SJCRH30 (cell line): Measurements from ENCODE around the gene VIM. TPM values are rescaled to one million over a fixed set of nuclear protein-coding genes. Genes with fewer than 3 reads are reported as not detected.

ENCODE experiments used
- DNase-seq, 2 experiments: peaks; one replicate each; pipeline ENCODE4 v3.0.0-alpha.2; 2015 to 2020
- H3K27ac ChIP-seq: fragments of 250-450 bp; sonication (Bioruptor Pico); 2 replicates; pipeline ENCODE4 v1.5.1; 2020; ENCODE audit warnings: mild to moderate bottlenecking, moderate library complexity
- H3K27me3 ChIP-seq: fragments of 250-450 bp; sonication (Bioruptor Pico); 2 replicates; pipeline ENCODE4 v1.5.1; 2020; ENCODE audit warnings: mild to moderate bottlenecking, moderate library complexity
- H3K36me3 ChIP-seq: fragments of 250-450 bp; sonication (Bioruptor Pico); 2 replicates; pipeline ENCODE4 v1.5.1; 2020; ENCODE audit warnings: mild to moderate bottlenecking, moderate library complexity
- H3K4me1 ChIP-seq: fragments of 250-450 bp; sonication (Bioruptor Pico); 2 replicates; pipeline ENCODE4 v1.5.1; 2020; ENCODE audit warnings: mild to moderate bottlenecking, moderate library complexity
- H3K4me3 ChIP-seq: fragments of 250-450 bp; sonication (Bioruptor Pico); 2 replicates; pipeline ENCODE4 v1.5.1; 2020; ENCODE audit warnings: mild to moderate bottlenecking, moderate library complexity
- H3K9me3 ChIP-seq: fragments of 250-450 bp; sonication (Bioruptor Pico); replicated peaks from 2 replicates; pipeline ENCODE4 v1.5.1; 2020; ENCODE audit warnings: mild to moderate bottlenecking, moderate library complexity
- total RNA-seq: library from RNA; depleted of rRNA; stranded (reverse); fragments of >200 nt; shearing (Covaris generic); gene quantifications from 2 replicates; pipeline ENCODE4 v1.2.3, GENCODE V29; 2014

The VIM gene
- total RNA-seq, 1 experiment from 2014 or later = 1,733 TPM

GRCh38 chr10:17200912-17201793 lies 26.9 kb upstream of the VIM start, which contains the start of gene TRDMT1:
TRDMT1 (minus strand) TSS chr10:17201672; CDS start chr10:17201634, 38 bp downstream.
- Histone ChIP-seq H3K27me3 (no peaks in the 10 kb centered on the region), H3K36me3 (no peaks in the 10 kb centered on the region), H3K4me3 (peak within 1 kb of the TSS; percentile 70), H3K4me1 (peaks cover 26% of the 10 kb centered on the region), H3K9me3 (no peaks in the 10 kb centered on the region), H3K27ac (peak within 1 kb of the TSS; percentile 88)
- DNase-seq = peak; percentile 92 to 93

GRCh38 chr10:17201794-17202116 lies 26.3 kb upstream of the VIM start:
- H3K9me3 ChIP-seq = no peaks in the 10 kb centered on the region
- H3K4me3 ChIP-seq = peak overlapping the region; percentile 70
- peaks cover 30% of the 10 kb centered on the region for H3K4me1 ChIP-seq
- no peaks in the 10 kb centered on the region for H3K36me3 ChIP-seq
- no peak for DNase-seq
- H3K27ac ChIP-seq = peak overlapping the region; percentile 88
- H3K27me3 ChIP-seq = no peaks in the 10 kb centered on the region

GRCh38 chr10:17202506-17202905 lies 25.5 kb upstream of the VIM start:
- no peak overlapping the region for H3K27ac ChIP-seq
- H3K36me3 ChIP-seq = no peaks in the 10 kb centered on the region
- no peaks in the 10 kb centered on the region for H3K9me3 ChIP-seq
- DNase-seq = no peak
- H3K27me3 ChIP-seq = no peaks in the 10 kb centered on the region
- H3K4me1 ChIP-seq = peaks cover 37% of the 10 kb centered on the region
- H3K4me3 ChIP-seq = no peak overlapping the region

GRCh38 chr10:17202999-17203398 lies 25.0 kb upstream of the VIM start:
- Histone ChIP-seq H3K27ac (no peak overlapping the region), H3K36me3 (no peaks in the 10 kb centered on the region), H3K27me3 (no peaks in the 10 kb centered on the region), H3K4me1 (peaks cover 37% of the 10 kb centered on the region), H3K4me3 (no peak overlapping the region), H3K9me3 (no peaks in the 10 kb centered on the region)
- no peak for DNase-seq

GRCh38 chr10:17203416-17203815 lies 24.6 kb upstream of the VIM start:
- no peaks in the 10 kb centered on the region for H3K9me3 ChIP-seq
- H3K4me3 ChIP-seq = no peak overlapping the region
- DNase-seq = no peak
- peaks cover 37% of the 10 kb centered on the region for H3K4me1 ChIP-seq
- H3K27me3 ChIP-seq = no peaks in the 10 kb centered on the region
- no peak overlapping the region for H3K27ac ChIP-seq
- H3K36me3 ChIP-seq = no peaks in the 10 kb centered on the region

GRCh38 chr10:17206210-17206709 lies 21.8 kb upstream of the VIM start:
- H3K36me3 ChIP-seq = no peaks in the 10 kb centered on the region
- H3K4me3 ChIP-seq = peak overlapping the region; percentile 23
- H3K4me1 ChIP-seq = peaks cover 42% of the 10 kb centered on the region
- peak; percentile 77 to 93 for DNase-seq
- H3K27me3 ChIP-seq = no peaks in the 10 kb centered on the region
- peak overlapping the region; percentile 95 for H3K27ac ChIP-seq
- H3K9me3 ChIP-seq = no peaks in the 10 kb centered on the region

- Histone ChIP-seq H3K4me3 (no peak overlapping the region), H3K9me3 (no peaks in the 10 kb centered on the region), H3K27ac (no peak overlapping the region), H3K27me3 (no peaks in the 10 kb centered on the region), H3K4me1 (peaks cover 36% of the 10 kb centered on the region), H3K36me3 (no peaks in the 10 kb centered on the region)
- DNase-seq = no peak
These were observed 19.6 kb upstream of the VIM start for GRCh38 chr10:17208476-17208875.

- no peaks in the 10 kb centered on the region for H3K36me3 ChIP-seq
- DNase-seq = no peak
- no peaks in the 10 kb centered on the region for H3K27me3 ChIP-seq
- no peak overlapping the region for H3K27ac ChIP-seq
- no peaks in the 10 kb centered on the region for H3K9me3 ChIP-seq
- H3K4me3 ChIP-seq = no peak overlapping the region
- peaks cover 42% of the 10 kb centered on the region for H3K4me1 ChIP-seq
These were observed 18.7 kb upstream of the VIM start for GRCh38 chr10:17209302-17209701.

- DNase-seq = no peak
- Histone ChIP-seq H3K9me3 (no peaks in the 10 kb centered on the region), H3K4me3 (no peak overlapping the region), H3K4me1 (peaks cover 48% of the 10 kb centered on the region), H3K27ac (peak overlapping the region; percentile 50), H3K36me3 (no peaks in the 10 kb centered on the region), H3K27me3 (no peaks in the 10 kb centered on the region)
These were observed 18.2 kb upstream of the VIM start for GRCh38 chr10:17209881-17210280.

- Histone ChIP-seq H3K27me3 (no peaks in the 10 kb centered on the region), H3K4me3 (no peak overlapping the region), H3K4me1 (peaks cover 48% of the 10 kb centered on the region), H3K9me3 (no peaks in the 10 kb centered on the region), H3K27ac (peak overlapping the region; percentile 50), H3K36me3 (no peaks in the 10 kb centered on the region)
- DNase-seq = no peak
These were observed 17.7 kb upstream of the VIM start for GRCh38 chr10:17210361-17210760.

- DNase-seq = no peak
- H3K27me3 ChIP-seq = no peaks in the 10 kb centered on the region
- no peaks in the 10 kb centered on the region for H3K36me3 ChIP-seq
- H3K9me3 ChIP-seq = 0 out of 2 replicates have a peak, but pooled peaks cover 3% of the 10 kb centered on the region
- no peak overlapping the region for H3K4me3 ChIP-seq
- peaks cover 44% of the 10 kb centered on the region for H3K4me1 ChIP-seq
- no peak overlapping the region for H3K27ac ChIP-seq
These were observed 15.2 kb upstream of the VIM start for GRCh38 chr10:17212802-17213221.

GRCh38 chr10:17213646-17214349 lies 14.2 kb upstream of the VIM start:
- Histone ChIP-seq H3K27ac (no peak overlapping the region), H3K4me1 (peaks cover 47% of the 10 kb centered on the region), H3K36me3 (no peaks in the 10 kb centered on the region), H3K9me3 (0 out of 2 replicates have a peak, but pooled peaks cover 3% of the 10 kb centered on the region), H3K4me3 (no peak overlapping the region), H3K27me3 (no peaks in the 10 kb centered on the region)
- no peak for DNase-seq

- no peak overlapping the region for H3K4me3 ChIP-seq
- H3K36me3 ChIP-seq = no peaks in the 10 kb centered on the region
- H3K27ac ChIP-seq = peak overlapping the region; percentile 55
- H3K27me3 ChIP-seq = no peaks in the 10 kb centered on the region
- no peak for DNase-seq
- H3K9me3 ChIP-seq = 0 out of 2 replicates have a peak, but pooled peaks cover 3% of the 10 kb centered on the region
- H3K4me1 ChIP-seq = peaks cover 54% of the 10 kb centered on the region
These were observed 13.5 kb upstream of the VIM start for GRCh38 chr10:17214526-17214925.

- no peak overlapping the region for H3K4me3 ChIP-seq
- no peaks in the 10 kb centered on the region for H3K36me3 ChIP-seq
- H3K9me3 ChIP-seq = 0 out of 2 replicates have a peak, but pooled peaks cover 3% of the 10 kb centered on the region
- DNase-seq = peak; percentile 20 to 33
- H3K4me1 ChIP-seq = peaks cover 48% of the 10 kb centered on the region
- no peaks in the 10 kb centered on the region for H3K27me3 ChIP-seq
- peak overlapping the region; percentile 55 for H3K27ac ChIP-seq
These were observed 12.9 kb upstream of the VIM start for GRCh38 chr10:17214971-17215781.
